OCI-LY7 (cell line): ENCODE results near the gene PABPN1L. TPM values are rescaled to one million over a fixed set of nuclear protein-coding genes. Genes with fewer than 3 reads are reported as not detected.

ENCODE experiments used
- BruUV-seq: library from RNA; stranded (reverse); fragments of 400-500 nt; replicated peaks from 2 replicates; lab custom pipeline; 2021; lab: Mats Ljungman, UMichigan
- CTCF ChIA-PET: fragments of 300-600 bp; sonication (Branson Sonifier 250); formaldehyde crosslinking; loops from one replicate; lab custom pipeline; 2022; ENCODE audit warnings: antibody characterized with exemption; ENCODE audit not compliant: unreplicated experiment; lab: Charles Lee
- POLR2A ChIA-PET: fragments of 300-600 bp; sonication (Branson Sonifier 250); formaldehyde crosslinking; loops from one replicate; lab custom pipeline; 2022; ENCODE audit warnings: antibody characterized with exemption; lab: Charles Lee
- DNase-seq: peaks from one replicate; pipeline ENCODE4 v3.0.0-alpha.2; 2015; ENCODE audit warnings: low spot score
- H2AFZ ChIP-seq: fragments of 200-600 bp; sonication (generic), shearing (Covaris generic); 2 replicates; pipeline ENCODE4 v1.6.1; 2014; ENCODE audit warnings: mild to moderate bottlenecking, antibody characterized with exemption, low read length, moderate library complexity
- H3K27ac ChIP-seq: fragments of 200-600 bp; sonication (generic); 2 replicates; pipeline ENCODE4 v1.5.1; 2014; ENCODE audit warnings: mixed run types, low read depth, mild to moderate bottlenecking, moderate library complexity, low read length, inconsistent platforms; ENCODE audit not compliant: poor library complexity, severe bottlenecking
- H3K36me3 ChIP-seq: fragments of 200-600 bp; sonication (generic); 2 replicates; pipeline ENCODE4 v1.6.1; 2014; ENCODE audit warnings: mild to moderate bottlenecking, antibody characterized with exemption, low read length, moderate library complexity, mixed read lengths; ENCODE audit not compliant: insufficient read depth
- H3K4me1 ChIP-seq: fragments of 200-600 bp; sonication (generic); 2 replicates; pipeline ENCODE4 v1.5.1; 2014; ENCODE audit warnings: mild to moderate bottlenecking, low read length; ENCODE audit not compliant: insufficient read depth, poor library complexity, severe bottlenecking
- H3K4me2 ChIP-seq: fragments of 200-600 bp; sonication (generic); 2 replicates; pipeline ENCODE4 v1.6.1; 2014; ENCODE audit warnings: mild to moderate bottlenecking, low read length
- H3K4me3 ChIP-seq: fragments of 200-600 bp; sonication (generic); 2 replicates; pipeline ENCODE4 v1.5.1; 2014; ENCODE audit warnings: mild to moderate bottlenecking, low read depth, low read length; ENCODE audit not compliant: poor library complexity, severe bottlenecking
- H3K79me2 ChIP-seq: fragments of 200-600 bp; sonication (generic); 2 replicates; pipeline ENCODE4 v1.6.1; 2016; ENCODE audit warnings: low read depth, mild to moderate bottlenecking, low read length, moderate library complexity, mixed read lengths; ENCODE audit not compliant: insufficient read depth
- H3K9me2 ChIP-seq: fragments of 200-600 bp; sonication (generic); 2 replicates; pipeline ENCODE4 v1.6.1; 2016; ENCODE audit warnings: mild to moderate bottlenecking, low read length, mixed read lengths; ENCODE audit not compliant: insufficient read depth
- H3K9me3 ChIP-seq: fragments of 200-600 bp; sonication (generic); 2 replicates; pipeline ENCODE4 v1.6.1; 2014; ENCODE audit warnings: mild to moderate bottlenecking, mixed run types, low read length, mixed read lengths
- H4K20me1 ChIP-seq: fragments of 200-600 bp; sonication (generic); 2 replicates; pipeline ENCODE4 v1.6.1; 2014; ENCODE audit warnings: mild to moderate bottlenecking, antibody characterized with exemption, low read length, moderate library complexity, mixed read lengths; ENCODE audit not compliant: insufficient read depth
- CTCF ChIP-seq: fragments of 200-600 bp; sonication (generic); conservative IDR thresholded peaks from 2 replicates; pipeline ENCODE4 v1.5.1; 2014; ENCODE audit warnings: mild to moderate bottlenecking, antibody characterized with exemption, low read length, moderate library complexity, mixed read lengths
- EZH2phosphoT487 ChIP-seq: fragments of 200-600 bp; sonication (generic); IDR thresholded peaks from 2 replicates; pipeline ENCODE4 v1.6.1; 2018; ENCODE audit warnings: low read depth, borderline replicate concordance, mild to moderate bottlenecking, mixed run types, antibody characterized with exemption, low read length, moderate library complexity, mixed read lengths
- intact Hi-C: fragments of 100-400 bp; cut with micrococcal nuclease; formaldehyde crosslinking; loops from one replicate; pipeline ENCODE4 v1.10.0; 2022; ENCODE audit not compliant: unreplicated experiment
- total RNA-seq, 2 experiments: library from RNA; depleted of rRNA in 1 of 2; stranded (reverse); fragments of >200 nt in 1 of 2; shearing (Covaris generic) in 1 of 2; gene quantifications; 2 replicates each; pipeline ENCODE4 v1.2.3, GENCODE V29; 2014 to 2022

The PABPN1L gene
- total RNA-seq, 2 experiments from 2014 or later = 0.38 TPM; not detected in 1

DNA sequence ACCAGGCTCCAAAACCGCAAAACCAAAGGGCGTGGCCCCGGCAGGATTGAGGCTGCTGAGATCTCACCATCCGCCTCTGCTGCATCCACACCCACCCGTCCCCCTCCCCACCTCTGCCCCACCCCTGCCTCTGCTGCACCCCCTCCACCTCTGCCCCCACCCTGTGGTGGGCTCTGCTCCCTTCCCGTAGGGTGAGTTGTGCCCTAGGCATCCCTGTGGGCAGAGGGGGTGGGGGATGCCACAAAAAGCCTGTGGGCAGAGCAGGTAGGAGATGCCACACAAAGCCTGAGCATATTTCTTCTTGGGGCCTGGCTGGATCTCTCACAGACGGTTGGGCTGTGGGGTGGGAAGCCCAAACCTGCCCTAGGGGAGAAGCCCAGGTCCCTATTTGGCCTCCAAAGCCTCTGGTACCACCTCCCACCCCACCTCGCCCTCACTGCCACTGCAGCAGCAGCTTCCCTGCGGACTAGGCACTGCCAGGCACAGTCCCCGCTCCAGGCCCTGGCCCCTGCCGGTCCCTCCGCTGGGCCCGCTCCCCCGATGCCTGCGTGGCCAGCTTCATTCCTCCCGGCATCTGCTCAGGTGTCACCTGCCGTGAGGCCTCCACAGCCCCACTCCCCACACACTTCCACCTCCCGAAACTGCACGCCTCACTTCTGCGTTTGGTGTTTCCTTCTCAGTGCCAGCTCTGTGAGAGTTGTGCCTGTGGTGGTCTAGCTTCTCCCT is 11.3 kb upstream of the PABPN1L start:
- Histone ChIP-seq H3K27ac (no peak overlapping the region), H3K9me2 (no peaks in the 10 kb centered on the region), H3K4me1 (no peaks in the 10 kb centered on the region), H3K36me3 (no peaks in the 10 kb centered on the region), H3K9me3 (no peaks in the 10 kb centered on the region), H4K20me1 (no peaks in the 10 kb centered on the region), H3K4me3 (no peak overlapping the region), H3K79me2 (no peaks in the 10 kb centered on the region), H2AFZ (no peak overlapping the region), H3K4me2 (no peak overlapping the region)
- DNase-seq = no peak
- no TSS peak for BruUV-seq
- TF ChIP-seq CTCF (no peak), EZH2phosphoT487 (no peak)
- CTCF ChIA-PET = no interaction called here
- POLR2A ChIA-PET = no interaction called here
- intact Hi-C loops = no loop called here

GRCh38 chr16:88876942-88877526 is 10.6 kb upstream of the PABPN1L start:
- ChIA-PET POLR2A (no interaction called here), CTCF (no interaction called here)
- Histone ChIP-seq H3K9me2 (no peaks in the 10 kb centered on the region), H3K36me3 (no peaks in the 10 kb centered on the region), H4K20me1 (no peaks in the 10 kb centered on the region), H2AFZ (no peak overlapping the region), H3K4me1 (no peaks in the 10 kb centered on the region), H3K79me2 (no peaks in the 10 kb centered on the region), H3K27ac (no peak overlapping the region), H3K4me2 (no peak overlapping the region), H3K4me3 (no peak overlapping the region), H3K9me3 (no peaks in the 10 kb centered on the region)
- TF ChIP-seq CTCF = no peak
- no peak for TF ChIP-seq EZH2phosphoT487
- no peak for DNase-seq
- intact Hi-C loops = no loop called here
- BruUV-seq = no TSS peak

DNA sequence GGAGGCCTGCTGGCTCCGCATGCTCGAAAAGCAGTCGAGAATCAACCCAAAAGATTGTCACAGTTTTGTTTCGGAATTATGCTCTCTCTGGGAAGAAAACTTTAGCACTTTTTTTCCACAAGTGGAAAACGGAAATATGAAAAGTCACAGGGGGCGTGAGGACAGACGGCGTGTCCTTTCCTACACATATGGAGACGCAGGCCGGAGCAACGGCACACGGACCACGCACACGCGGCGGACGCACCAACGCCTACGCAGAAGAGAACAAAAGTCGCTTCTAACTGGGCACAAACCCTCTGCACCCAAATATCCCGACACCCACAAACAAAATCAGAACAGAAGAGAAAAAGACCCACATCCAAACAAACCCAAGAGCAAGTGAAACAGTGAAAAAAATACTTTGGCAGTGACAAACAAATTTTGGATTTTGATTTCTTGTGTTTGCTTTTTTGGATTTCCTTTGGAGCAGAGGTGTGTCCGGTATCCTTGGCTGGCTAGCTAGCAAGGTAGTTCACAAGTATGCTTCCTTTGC is 9.3 kb upstream of the PABPN1L start:
- Histone ChIP-seq H3K79me2 (no peaks in the 10 kb centered on the region), H3K27ac (no peak overlapping the region), H4K20me1 (no peaks in the 10 kb centered on the region), H3K4me3 (no peak overlapping the region), H3K9me2 (no peaks in the 10 kb centered on the region), H3K9me3 (no peaks in the 10 kb centered on the region), H3K4me2 (no peak overlapping the region), H3K36me3 (no peaks in the 10 kb centered on the region), H3K4me1 (no peaks in the 10 kb centered on the region), H2AFZ (no peak overlapping the region)
- TF ChIP-seq EZH2phosphoT487 = no peak
- TF ChIP-seq CTCF = no peak
- POLR2A ChIA-PET = interaction anchor here (0.7 kb wide), 1 partner anchor 227 kb away, joined by 3 read pairs; no protein-coding TSS in a partner anchor
- intact Hi-C loops = no loop called here
- CTCF ChIA-PET = no interaction called here
- DNase-seq = no peak
- no TSS peak for BruUV-seq
